Fibroblast of skin of scalp (primary cell): ENCODE measurements around the gene CHRNA5. TPM values are rescaled to one million over a fixed set of nuclear protein-coding genes. Genes with fewer than 3 reads are reported as not detected.
"Not testable (repeated sequence)": the region's sequence is repeated elsewhere in the genome, so short reads cannot be mapped to it uniquely, and the experiment has no call there.

Source experiments
- DNase-seq: peaks from one replicate; pipeline ENCODE4 v3.0.0-alpha.2; 2013
- polyA plus RNA-seq, 2 experiments: library from polyadenylated mRNA; unstranded; fragments of 120-200 nt; gene quantifications; one replicate each; pipeline ENCODE4 v1.2.1, GENCODE V29; 2013; ENCODE audit not compliant: insufficient read length in 2 of 2

The CHRNA5 gene
- polyA plus RNA-seq (2013, experiment 1 of 2; ENCODE audit: insufficient read length): 2.0 TPM
- 2.6 TPM for polyA plus RNA-seq (2013, experiment 2 of 2; ENCODE audit: insufficient read length)

DNA sequence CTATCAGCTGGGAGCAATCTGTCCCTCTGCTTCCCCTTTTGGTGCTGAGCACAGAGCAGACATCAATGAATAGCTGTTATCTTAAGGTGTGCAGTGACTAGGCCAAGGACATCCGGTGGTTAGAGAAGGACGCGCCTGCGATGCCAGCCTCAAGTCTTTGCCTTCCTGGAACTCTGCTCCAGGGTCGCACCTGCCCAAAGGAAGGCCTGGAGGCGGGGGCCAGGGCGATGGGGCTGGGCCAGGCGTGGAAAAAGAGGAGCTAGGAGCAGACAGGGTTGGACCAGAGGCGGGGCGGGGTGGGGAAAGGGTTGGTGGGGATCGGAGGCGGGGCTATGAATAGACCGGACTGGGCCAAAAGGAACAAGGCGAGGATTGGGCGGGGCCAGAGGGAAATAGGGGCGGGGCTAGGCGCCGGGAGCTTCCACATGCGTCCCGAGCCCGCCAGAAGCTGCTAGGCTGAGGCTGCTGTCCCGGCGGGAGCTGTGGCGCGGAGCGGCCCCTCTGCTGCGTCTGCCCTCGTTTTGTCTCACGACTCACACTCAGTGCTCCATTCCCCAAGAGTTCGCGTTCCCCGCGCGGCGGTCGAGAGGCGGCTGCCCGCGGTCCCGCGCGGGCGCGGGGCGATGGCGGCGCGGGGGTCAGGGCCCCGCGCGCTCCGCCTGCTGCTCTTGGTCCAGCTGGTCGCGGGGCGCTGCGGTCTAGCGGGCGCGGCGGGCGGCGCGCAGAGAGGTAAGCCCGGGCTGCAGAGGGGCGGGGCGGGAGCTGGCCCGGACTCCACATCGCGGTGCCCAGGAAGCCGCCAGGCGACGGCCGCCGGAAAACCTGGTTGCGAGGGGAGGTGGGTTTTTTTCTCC is at the start of gene CHRNA5:
Gene CHRNA5 (plus strand): TSS at position 424 of the 854 bp plus-strand sequence. CDS start 200 bp downstream, at position 624.
- DNase-seq: peak; percentile 81

DNA sequence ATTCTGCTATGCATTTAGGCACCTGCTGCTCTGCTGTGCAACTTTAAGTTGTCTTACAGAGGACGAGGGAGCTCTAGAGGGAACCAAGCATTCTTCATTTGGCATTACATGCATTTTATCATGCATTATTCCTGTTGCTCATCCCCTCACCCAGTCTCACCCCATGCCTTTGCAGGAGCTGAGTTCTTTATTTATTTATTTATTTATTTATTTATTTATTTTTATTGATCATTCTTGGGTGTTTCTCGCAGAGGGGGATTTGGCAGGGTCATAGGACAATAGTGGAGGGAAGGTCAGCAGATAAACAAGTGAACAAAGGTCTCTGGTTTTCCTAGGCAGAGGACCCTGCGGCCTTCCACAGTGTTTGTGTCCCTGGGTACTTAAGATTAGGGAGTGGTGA is 45.3 kb upstream of the CHRNA5 start:
- DNase-seq: not testable (repeated sequence)

GRCh38 chr15:78524230-78524629 is 41.1 kb upstream of the CHRNA5 start:
- DNase-seq: no peak

GRCh38 chr15:78527325-78527724 is 38.0 kb upstream of the CHRNA5 start:
- no peak for DNase-seq

DNA sequence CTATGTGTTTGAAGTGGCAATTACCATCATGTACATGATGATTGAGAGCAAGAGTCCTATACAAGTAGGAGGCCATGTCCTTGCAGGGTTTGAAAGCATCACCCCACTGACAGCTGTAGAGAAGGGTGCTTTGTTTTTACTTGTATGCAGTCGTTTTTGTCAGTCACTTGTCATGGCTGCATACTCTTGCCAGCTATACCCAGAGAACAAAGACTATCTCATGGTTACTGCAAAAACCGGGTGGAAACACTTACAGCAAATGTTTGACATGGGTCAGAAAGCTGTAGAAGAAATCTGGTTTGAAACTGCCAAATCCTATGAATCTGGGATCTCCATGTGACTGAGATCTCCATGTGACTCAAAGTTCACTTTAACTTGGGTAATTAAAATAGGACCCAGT is 32.0 kb upstream of the CHRNA5 start:
- DNase-seq: no peak

- DNase-seq: peak; percentile 12
These were observed 29.2 kb upstream of the CHRNA5 start for GRCh38 chr15:78536134-78536533.

GRCh38 chr15:78537266-78537905 is 27.9 kb upstream of the CHRNA5 start:
- no peak for DNase-seq

GRCh38 chr15:78538358-78538757 is 27.0 kb upstream of the CHRNA5 start:
- no peak for DNase-seq

DNA sequence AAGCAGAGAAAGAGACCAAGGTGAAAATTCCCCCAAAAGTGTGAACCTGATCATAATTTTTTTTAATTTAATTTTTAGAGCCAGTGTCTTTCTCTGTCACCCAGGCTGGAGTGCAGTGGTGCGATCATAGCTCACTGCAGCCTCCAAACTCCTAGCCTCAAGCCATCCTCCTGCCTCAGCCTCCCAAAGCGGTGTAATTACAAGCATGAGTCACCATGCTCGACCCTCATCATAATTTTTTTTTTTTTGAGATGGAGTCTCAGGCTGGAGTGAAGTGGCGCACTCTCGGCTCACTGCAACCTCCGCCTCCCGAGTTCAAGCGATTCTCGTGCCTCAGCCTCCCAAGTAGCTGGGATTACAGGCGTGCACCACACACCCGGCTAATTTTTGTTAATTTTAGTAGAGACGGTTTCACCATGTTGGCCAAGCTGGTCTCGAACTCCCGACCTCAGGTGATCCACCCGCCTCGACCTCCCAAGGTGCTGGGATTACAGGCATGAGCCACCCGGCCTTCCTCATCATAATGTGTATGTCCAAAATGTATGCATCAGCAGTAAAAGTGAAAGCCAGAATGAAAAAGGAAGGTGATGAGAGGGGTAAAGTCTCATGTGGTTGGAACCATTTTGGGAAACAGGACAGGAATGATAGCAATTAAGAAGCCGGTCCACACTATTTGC is 25.7 kb upstream of the CHRNA5 start:
- not testable (repeated sequence) for DNase-seq

GRCh38 chr15:78540141-78540870 is 25.0 kb upstream of the CHRNA5 start, which contains the start of gene PSMA4:
TSS of gene PSMA4 (plus strand) at chr15:78540444. CDS start at chr15:78541928, 1,484 bp downstream.
- peak; percentile 86 for DNase-seq

- DNase-seq: peak; percentile 29
These were observed 24.2 kb upstream of the CHRNA5 start for GRCh38 chr15:78540871-78541743.

DNA sequence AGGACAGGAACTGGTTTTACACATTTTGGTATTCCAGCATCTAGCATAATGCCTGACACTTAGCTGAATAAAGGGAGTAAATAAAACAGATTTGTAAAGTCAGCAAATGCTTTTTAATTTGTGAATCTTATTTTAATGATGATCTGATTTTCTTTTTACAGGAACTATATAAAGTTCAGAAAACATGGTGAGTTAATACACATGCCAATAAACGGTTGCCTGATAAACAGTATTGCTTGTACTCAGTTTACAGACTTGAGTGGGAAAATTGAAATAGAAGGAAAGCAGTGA is 23.6 kb upstream of the CHRNA5 start:
- no peak for DNase-seq

DNA sequence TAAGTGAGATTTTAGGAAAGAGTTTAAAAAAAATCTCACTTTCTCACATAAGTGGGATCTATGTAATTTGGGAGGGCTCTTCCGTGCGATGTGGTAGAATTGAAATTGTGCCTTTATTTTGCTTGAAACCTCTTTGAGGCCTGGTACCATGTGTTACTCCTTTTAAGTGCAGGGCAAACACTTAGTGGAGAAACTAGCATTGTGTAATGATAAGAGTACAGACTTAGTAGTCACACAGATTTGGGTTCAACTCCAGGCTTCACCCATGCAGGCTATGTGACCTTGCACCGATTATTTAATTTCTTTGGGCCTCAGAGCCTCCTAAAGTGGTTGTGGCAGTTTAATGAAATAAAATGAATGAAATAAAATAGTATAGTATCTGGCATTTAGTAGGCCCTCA is 22.7 kb upstream of the CHRNA5 start:
- DNase-seq: no peak

DNA sequence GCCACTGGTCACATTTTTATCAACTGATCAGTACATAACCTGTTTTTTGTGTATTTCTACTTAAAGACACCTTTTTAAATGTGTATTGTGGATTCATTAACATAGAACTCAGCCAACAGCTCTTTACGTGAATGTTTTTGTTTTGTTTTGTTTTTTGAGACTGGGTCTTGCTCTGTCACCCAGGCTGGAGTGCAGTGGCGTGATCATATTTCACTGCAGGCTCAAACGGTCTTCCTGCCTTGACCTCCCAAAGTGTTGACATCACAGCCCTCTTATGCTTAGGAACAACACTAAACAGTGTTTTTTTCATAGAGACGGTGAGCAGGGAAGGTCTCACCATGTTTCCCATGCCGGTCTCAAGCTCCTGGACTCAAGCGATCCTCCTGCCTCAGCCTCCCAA is 15.1 kb upstream of the CHRNA5 start:
- DNase-seq: no peak

DNA sequence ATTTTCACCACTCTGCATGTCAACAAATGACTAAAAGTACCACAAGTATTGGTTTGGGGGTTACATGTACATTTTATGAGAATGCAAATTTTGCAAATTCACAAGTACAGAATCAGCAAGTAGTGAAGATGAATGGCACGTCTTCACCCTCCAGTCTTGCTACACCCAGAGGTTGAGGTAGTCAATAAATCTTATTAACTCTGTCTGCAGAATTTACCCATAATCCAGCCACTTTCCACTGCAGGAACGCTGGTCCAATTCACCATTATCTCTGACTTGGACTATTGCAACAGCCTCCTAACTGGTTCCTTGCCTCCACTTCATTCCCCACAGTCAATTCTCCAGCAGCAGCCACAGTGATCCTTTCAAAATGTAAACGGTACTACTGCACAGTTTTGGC is 14.5 kb upstream of the CHRNA5 start:
- no peak for DNase-seq

GRCh38 chr15:78551902-78552301 is 13.4 kb upstream of the CHRNA5 start:
- DNase-seq: no peak

DNA sequence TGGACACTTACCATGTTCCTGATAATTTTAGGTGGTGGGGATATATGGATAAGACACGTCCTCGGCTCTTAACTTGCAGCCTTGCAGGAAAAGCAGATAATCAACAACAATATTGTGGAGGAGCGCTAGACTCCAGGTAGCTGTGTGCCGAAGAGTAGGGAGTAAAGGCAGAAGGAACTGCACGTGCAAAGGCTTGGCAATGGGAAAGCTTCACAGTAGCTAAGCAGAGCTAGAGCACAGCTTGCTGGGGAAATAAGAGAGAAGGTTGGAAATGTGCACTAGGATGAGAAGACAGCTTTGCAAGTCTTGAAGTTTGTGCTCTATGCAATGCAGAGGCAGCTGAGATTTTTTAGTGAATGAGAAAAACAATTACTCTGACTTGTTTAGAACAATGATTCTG is 12.7 kb upstream of the CHRNA5 start:
- DNase-seq: no peak

DNA sequence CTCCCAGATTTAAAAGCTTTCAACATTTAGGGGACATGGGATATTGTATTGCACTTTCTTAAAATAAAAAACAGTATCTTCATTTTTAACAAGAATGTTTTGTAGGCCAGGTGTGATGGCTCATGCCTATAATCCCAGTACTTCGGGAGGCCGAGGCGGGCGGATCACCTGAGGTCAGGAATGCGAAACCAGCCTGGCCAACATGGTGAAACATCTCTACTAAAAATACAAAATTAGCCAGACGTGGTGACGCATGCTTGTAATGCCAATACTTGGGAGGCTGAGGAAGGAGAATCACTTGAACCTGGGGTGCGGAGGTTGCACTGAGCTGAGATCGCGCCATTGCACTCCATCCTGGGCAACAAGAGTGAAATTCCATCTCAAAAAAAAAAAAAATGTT is 5.1 kb upstream of the CHRNA5 start:
- not testable (repeated sequence) for DNase-seq

DNA sequence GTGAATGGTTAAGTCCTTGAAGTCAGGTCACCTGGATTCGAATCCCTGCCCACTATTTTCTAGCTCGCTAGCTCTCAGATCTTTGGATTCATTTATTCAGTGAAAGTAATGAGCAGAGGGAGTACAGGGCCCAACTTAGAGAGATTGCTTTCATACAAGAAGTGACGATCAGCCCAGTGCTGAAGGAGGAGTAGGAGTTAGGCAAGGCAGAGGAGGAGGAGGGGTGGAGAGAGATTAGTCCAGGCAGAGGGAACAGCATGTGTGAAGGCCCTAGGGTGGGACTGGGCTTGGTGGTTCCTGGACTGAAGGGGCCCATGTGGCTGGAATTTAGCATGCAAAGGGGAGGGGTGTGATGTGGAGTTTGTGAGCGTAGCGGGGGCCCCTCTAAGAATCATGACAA is 3.8 kb upstream of the CHRNA5 start:
- no peak for DNase-seq

DNA sequence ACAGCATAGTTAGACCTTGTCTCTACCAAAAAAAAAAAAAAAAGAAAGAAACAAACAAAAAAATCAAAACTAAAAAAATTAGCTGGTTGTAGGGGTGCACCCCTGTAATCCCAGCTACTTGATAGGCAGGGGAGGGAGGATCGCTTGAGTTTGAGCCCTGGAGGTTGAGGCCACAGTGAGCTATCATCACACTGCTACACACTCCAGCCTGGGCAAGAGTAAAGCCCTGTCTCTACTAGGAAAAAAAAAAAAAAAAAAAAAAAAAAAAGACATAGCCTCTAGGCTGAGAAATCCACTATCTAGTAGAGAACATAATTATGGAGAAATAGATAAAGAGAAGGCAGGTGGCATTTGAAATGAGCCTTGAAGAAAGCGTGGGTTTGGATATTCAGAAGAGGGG is 2.2 kb upstream of the CHRNA5 start:
- DNase-seq: no peak

- DNase-seq: no peak
These were observed 600 bp upstream of the CHRNA5 start for GRCh38 chr15:78564743-78565096.
